ENCODE results near the gene PTGFRN. TPM values are rescaled to one million over a fixed set of nuclear protein-coding genes. Genes with fewer than 3 reads are reported as not detected.

Gene PTGFRN
- total and polyA plus RNA-seq, 2 of the 4 experiments (the other 2 are of a cell fraction), result 0.90 to 1.1 TPM

DNA sequence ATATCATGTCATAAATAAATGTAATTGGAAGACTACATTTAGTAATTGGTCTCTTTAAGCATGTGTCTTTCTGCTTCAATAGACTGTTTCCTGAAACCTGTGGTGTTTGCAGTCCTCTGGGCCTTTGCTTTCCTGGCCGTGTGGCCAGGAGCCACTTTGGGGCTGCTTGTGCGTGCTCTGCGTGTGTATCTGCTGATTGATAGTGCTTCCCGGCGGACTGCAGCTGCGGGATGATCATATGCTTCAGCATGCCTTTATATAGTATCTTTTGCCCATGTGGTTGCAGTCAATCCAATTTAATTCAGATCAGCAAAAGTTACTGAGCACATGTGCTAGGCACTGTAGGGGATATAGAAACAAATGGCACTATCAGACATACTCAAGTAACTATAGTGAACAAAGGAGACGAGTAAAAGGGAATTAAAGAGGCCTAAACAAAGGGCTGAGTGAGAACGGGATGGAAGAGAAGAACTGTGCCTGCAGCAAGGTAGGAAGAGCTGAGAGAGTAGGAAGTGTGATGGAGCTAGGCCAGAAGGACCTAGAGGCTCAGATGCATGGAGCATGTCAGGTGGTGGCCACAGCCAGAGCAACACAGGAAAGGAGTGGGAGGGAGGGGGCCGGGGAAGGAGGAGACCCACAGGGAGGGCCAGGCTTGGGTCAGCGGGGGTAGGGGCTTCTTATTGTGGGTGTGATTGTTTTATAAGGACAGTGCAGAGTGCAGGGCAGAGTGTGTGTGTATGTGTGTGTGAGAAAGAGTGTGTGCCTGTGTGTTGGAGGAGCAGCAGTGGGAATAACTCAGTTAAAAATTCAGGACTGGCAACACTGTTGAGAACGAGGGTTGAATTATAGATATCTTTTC is 123.2 kb downstream of the PTGFRN start:
- H3K9me3 ChIP-seq (ENCODE audit: control insufficient read depth, insufficient read depth, low read length), result no peaks in the 10 kb centered on the region
- H2BK20ac ChIP-seq (ENCODE audit: low read depth, low read length), result no peak overlapping the region
- no peaks in the 10 kb centered on the region for H3K36me3 ChIP-seq (ENCODE audit: control insufficient read depth, insufficient read depth, low read length)
- H3K56ac ChIP-seq (ENCODE audit: extremely low read depth, insufficient read depth, low read length), result no peak overlapping the region
- dilution Hi-C loops (cut with HindIII; ENCODE audit: low sequenced_read_pairs, unreplicated experiment) (no loop called here), intact Hi-C loops (cut with micrococcal nuclease) (no loop called here), in situ Hi-C loops (cut with MboI; ENCODE audit: low sequenced_read_pairs) (no loop called here)
- ATAC-seq (ENCODE audit: low read depth) (no peak), DNase-seq (no peak)
- no peak overlapping the region for H3K4ac ChIP-seq (ENCODE audit: low read depth, low read length)
- H3K27ac ChIP-seq (ENCODE audit: insufficient read depth, low read length), result no peak overlapping the region
- no peak overlapping the region for H3K18ac ChIP-seq (ENCODE audit: low read depth, low read length)
- no TSS peak for BruUV-seq (replicated peaks)
- no peak overlapping the region for H2BK15ac ChIP-seq (ENCODE audit: low read depth, low read length)
- no peaks in the 10 kb centered on the region for H3K79me1 ChIP-seq (ENCODE audit: low read depth in 1 of 2, low read length in 2 of 2)
- no peak overlapping the region for H4K8ac ChIP-seq (ENCODE audit: low read depth in 2 of 2, low read length in 2 of 2)
- no peak overlapping the region for H2AK5ac ChIP-seq (ENCODE audit: low read depth, low read length)
- no peak overlapping the region for H2BK5ac ChIP-seq (ENCODE audit: low read depth, low read length, poor library complexity, severe bottlenecking)
- H4K91ac ChIP-seq (ENCODE audit: insufficient read depth, low read depth, low read length), result no peak overlapping the region
- H4K5ac ChIP-seq (ENCODE audit: low read depth, low read length), result no peak overlapping the region
- H3K23ac ChIP-seq (ENCODE audit: low read depth, low read length), result no peak overlapping the region
- POLR2A ChIA-PET (ENCODE audit: unreplicated experiment), result no interaction called here
- H2BK120ac ChIP-seq (ENCODE audit: low read depth, low read length), result no peak overlapping the region
- no peaks in the 10 kb centered on the region for H3K9me1 ChIP-seq (ENCODE audit: insufficient read depth, low read length)
- no peak for TF ChIP-seq SMC3 (IDR thresholded peaks at IDR 0.05; ENCODE audit: low read depth, low read length)
- TF ChIP-seq, protein P1, sequence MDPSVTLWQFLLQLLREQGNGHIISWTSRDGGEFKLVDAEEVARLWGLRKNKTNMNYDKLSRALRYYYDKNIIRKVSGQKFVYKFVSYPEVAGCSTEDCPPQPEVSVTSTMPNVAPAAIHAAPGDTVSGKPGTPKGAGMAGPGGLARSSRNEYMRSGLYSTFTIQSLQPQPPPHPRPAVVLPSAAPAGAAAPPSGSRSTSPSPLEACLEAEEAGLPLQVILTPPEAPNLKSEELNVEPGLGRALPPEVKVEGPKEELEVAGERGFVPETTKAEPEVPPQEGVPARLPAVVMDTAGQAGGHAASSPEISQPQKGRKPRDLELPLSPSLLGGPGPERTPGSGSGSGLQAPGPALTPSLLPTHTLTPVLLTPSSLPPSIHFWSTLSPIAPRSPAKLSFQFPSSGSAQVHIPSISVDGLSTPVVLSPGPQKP (IDR thresholded peaks at IDR 0.05; ENCODE audit: borderline replicate concordance, low read depth, low read length), result no peak
- TF ChIP-seq, protein P2, sequence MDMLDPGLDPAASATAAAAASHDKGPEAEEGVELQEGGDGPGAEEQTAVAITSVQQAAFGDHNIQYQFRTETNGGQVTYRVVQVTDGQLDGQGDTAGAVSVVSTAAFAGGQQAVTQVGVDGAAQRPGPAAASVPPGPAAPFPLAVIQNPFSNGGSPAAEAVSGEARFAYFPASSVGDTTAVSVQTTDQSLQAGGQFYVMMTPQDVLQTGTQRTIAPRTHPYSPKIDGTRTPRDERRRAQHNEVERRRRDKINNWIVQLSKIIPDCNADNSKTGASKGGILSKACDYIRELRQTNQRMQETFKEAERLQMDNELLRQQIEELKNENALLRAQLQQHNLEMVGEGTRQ (IDR thresholded peaks at IDR 0.05; ENCODE audit: low read depth, low read length), result no peak
- TF ChIP-seq RFX5 (IDR thresholded peaks at IDR 0.05; ENCODE audit: low read depth, low read length), result no peak
- TF ChIP-seq RCOR1 (IDR thresholded peaks at IDR 0.05; ENCODE audit: insufficient replicate concordance, low read length), result no peak
- no peak for TF ChIP-seq MAZ (IDR thresholded peaks at IDR 0.05; ENCODE audit: borderline replicate concordance, low read depth, low read length)
- no peak for TF ChIP-seq CHD1 (IDR thresholded peaks at IDR 0.05; ENCODE audit: low read depth, low read length)
- no peak for TF ChIP-seq BHLHE40 (IDR thresholded peaks at IDR 0.05; ENCODE audit: low read depth, low read length)
- TF ChIP-seq FOS (IDR thresholded peaks at IDR 0.05; ENCODE audit: low read depth, low read length), result no peak
- TF ChIP-seq CEBPB (IDR thresholded peaks at IDR 0.05; ENCODE audit: low read depth, low read length), result no peak
- no peak for TF ChIP-seq NFE2L2 (IDR thresholded peaks at IDR 0.05; ENCODE audit: low read depth, low read length)
- TF ChIP-seq RAD21 (IDR thresholded peaks at IDR 0.05; ENCODE audit: low read length), result no peak
- no peak for TF ChIP-seq POLR2A (IDR thresholded peaks at IDR 0.05; ENCODE audit: low read depth, low read length)
- TF ChIP-seq, protein P3, sequence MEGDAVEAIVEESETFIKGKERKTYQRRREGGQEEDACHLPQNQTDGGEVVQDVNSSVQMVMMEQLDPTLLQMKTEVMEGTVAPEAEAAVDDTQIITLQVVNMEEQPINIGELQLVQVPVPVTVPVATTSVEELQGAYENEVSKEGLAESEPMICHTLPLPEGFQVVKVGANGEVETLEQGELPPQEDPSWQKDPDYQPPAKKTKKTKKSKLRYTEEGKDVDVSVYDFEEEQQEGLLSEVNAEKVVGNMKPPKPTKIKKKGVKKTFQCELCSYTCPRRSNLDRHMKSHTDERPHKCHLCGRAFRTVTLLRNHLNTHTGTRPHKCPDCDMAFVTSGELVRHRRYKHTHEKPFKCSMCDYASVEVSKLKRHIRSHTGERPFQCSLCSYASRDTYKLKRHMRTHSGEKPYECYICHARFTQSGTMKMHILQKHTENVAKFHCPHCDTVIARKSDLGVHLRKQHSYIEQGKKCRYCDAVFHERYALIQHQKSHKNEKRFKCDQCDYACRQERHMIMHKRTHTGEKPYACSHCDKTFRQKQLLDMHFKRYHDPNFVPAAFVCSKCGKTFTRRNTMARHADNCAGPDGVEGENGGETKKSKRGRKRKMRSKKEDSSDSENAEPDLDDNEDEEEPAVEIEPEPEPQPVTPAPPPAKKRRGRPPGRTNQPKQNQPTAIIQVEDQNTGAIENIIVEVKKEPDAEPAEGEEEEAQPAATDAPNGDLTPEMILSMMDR (conservative IDR thresholded peaks at IDR 0.05; ENCODE audit: low read depth, low read length), result no peak
- WGBS, 2 experiments (ENCODE audit: extremely low coverage in 2 of 2, insufficient read length in 1 of 2), result 50% methylated on average over 6 of the region's 11 CpGs; no CpG with 5 or more reads in 1 of the 2 experiments
- no peaks in the 10 kb centered on the region for H3K4me1 ChIP-seq (ENCODE audit: control insufficient read depth, insufficient read depth, low read length)
- H3K27me3 ChIP-seq (ENCODE audit: control insufficient read depth, insufficient read depth, low read length), result peaks cover 2% of the 10 kb centered on the region; the same call in 1 of the 2 replicates
- no peak overlapping the region for H3K4me3 ChIP-seq (ENCODE audit: insufficient read depth, low read depth, low read length)
- CTCF ChIA-PET, result no interaction called here
- no peak overlapping the region for H2AK9ac ChIP-seq (replicated peaks; ENCODE audit: low read depth, low read length, poor library complexity)
- no peak overlapping the region for H2AFZ ChIP-seq (replicated peaks; ENCODE audit: low read length, poor library complexity)
- no peak overlapping the region for H3K9ac ChIP-seq (ENCODE audit: low read depth, low read length)
- H3K4me2 ChIP-seq (ENCODE audit: low read depth, low read length), result no peak overlapping the region
- no peaks in the 10 kb centered on the region for H4K20me1 ChIP-seq (ENCODE audit: insufficient read depth, low read length)
- no peak overlapping the region for H3K14ac ChIP-seq (replicated peaks; ENCODE audit: low read depth, low read length)
